Choroid plexus epithelial cell (primary cell): ENCODE data around the gene PEX3.

ENCODE experiments used
- DNase-seq: peaks from one replicate; pipeline ENCODE4 v3.0.0-alpha.2; 2010; ENCODE audit warnings: low read depth
- H3K4me3 ChIP-seq: 2 replicates; pipeline ENCODE4 v1.5.1; 2011; ENCODE audit warnings: low read depth, mild to moderate bottlenecking, control low read depth, low read length, moderate library complexity
- TF ChIP-seq, protein P1 (sequence below): conservative IDR thresholded peaks from 2 replicates; pipeline ENCODE4 v1.5.1; 2011; ENCODE audit warnings: low read depth, mild to moderate bottlenecking, control low read depth, inconsistent platforms, low read length, moderate library complexity

Gene PEX3

DNA sequence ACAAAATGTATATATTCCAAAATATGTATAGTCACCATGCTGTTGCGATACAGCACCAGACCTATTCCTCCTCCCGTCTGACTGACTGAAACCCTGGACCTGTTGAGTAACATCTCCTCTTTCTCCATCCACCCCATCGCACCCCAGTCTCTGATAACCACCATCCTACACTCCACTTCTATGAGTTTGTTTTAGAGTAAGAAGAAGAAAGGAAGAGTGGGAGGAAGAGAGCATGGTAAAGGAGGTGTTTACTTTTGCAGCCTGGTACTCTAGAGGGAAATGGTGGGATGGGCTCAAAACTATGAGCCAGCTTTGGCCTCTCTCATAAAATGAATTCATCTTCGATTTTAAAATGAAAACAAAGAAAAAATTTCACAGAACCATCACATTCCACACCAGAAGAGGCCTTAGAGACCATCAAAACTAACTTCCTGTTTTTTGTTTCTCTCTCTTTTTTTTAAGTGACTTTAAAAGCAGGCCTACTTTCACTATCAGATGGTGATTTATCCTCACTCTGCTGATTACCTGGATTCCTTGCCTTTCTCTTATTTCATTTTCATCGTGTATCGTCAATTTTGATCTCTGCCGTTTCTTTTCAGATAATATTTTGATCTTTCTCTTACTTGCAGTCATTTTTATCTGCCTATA, 77.7 kb downstream of the PEX3 start:
- DNase-seq: no peak
- TF ChIP-seq, protein P1, sequence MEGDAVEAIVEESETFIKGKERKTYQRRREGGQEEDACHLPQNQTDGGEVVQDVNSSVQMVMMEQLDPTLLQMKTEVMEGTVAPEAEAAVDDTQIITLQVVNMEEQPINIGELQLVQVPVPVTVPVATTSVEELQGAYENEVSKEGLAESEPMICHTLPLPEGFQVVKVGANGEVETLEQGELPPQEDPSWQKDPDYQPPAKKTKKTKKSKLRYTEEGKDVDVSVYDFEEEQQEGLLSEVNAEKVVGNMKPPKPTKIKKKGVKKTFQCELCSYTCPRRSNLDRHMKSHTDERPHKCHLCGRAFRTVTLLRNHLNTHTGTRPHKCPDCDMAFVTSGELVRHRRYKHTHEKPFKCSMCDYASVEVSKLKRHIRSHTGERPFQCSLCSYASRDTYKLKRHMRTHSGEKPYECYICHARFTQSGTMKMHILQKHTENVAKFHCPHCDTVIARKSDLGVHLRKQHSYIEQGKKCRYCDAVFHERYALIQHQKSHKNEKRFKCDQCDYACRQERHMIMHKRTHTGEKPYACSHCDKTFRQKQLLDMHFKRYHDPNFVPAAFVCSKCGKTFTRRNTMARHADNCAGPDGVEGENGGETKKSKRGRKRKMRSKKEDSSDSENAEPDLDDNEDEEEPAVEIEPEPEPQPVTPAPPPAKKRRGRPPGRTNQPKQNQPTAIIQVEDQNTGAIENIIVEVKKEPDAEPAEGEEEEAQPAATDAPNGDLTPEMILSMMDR: no peak
- H3K4me3 ChIP-seq: no peak overlapping the region

DNA sequence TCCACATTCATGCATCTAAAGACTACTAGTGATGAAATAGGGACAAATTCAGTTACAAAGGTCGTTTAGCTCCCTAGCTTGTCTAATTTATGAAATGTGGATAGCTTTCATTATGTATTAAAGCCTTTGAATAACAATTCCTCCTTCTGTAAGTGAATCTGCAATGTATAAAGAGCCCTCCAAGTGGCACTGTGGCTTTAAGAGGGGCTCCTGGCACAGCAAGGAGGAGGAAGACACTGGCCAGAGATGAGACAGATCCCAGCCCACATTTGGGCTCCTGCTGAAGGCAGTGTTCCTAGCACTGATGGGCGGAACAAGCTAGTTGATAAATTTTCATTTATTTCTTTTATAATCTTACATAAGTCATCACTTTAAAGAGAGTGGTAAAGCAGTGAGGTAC, 78.5 kb downstream of the PEX3 start:
- no peak overlapping the region for H3K4me3 ChIP-seq

DNA sequence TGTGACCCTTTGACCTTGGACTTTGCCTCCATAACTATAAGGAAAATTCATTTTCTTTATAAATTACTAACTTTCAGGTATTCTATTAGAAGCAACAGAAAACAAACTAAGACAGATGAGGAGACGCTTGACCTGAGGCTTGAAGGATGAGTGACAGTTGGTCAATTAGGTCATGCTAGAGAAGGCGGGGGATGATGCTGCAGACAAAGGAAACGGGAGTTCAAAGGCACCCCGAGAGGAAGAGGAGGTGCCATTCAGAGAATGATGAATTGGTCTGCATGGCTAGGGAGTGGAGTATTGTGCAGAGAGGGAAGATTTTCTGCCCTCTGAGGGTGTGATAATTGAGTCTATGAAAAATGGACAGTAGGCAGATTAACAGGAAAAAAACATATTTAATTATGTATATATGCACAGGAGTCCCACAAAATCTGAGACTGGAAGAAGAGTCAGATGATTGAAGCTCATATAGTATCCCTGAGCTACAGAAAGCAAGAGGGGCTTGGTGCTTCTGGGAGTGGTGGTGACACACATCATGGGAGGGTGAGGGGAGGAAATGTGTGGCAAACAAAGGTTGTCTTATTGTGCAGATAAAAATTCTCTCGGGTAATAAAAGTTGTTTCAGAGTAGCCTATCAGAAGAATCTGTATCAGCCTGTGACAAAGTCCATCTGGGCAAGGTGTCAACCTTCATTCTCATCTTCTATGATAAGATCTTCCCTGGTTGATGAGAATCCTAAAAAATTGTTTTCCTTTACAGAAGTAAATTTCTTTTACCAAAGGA, 81.3 kb downstream of the PEX3 start:
- TF ChIP-seq, protein P1: no peak
- no peak for DNase-seq
- H3K4me3 ChIP-seq: no peak overlapping the region

More for the DNA sequence above, 78.5 kb downstream of the PEX3 start:
- TF ChIP-seq, protein P1: peak; percentile 30
- peak; percentile 20 for DNase-seq

DNA sequence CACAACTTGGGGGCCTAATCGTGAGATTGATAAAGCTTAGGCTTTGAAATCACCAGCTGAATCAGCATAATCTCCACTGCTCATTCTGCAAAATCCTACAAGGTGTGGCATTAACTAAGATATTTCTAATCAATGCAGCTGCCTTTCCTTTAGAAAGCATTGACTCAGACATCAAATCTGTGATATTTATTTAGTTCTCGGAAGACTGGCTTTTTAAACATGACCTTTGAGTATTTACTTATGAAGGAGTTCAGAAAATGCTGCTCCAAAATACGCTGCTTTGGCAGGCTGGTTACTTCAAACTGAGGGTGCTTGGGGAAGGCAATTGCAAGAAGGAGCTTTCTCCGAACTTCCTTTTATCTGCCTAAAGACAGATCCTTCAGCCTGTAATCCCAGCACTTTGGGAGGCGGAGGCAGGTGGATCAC, 84.6 kb downstream of the PEX3 start:
- no peak for DNase-seq
- TF ChIP-seq, protein P1: no peak

DNA sequence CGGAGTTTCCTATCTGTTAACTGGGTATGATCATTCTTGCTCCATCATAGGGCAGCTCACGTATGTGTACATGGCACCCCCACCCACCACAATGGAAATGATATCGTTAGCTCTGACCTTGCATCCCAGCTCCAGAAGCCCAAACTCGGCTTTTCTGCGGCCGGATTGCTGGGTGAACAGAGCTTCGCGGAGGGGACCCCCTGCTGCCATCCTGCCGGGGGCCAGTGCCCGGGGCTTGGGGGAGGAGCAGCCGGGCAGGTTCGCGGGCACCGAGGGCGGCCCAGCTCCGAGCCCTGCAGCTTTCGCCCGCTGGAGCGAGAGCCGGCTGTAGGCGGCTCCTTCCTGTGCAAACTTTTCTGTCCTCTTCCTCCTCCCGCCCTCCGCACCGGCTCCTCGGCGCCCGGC, 85.9 kb downstream of the PEX3 start:
- peak overlapping the region; percentile 57 for H3K4me3 ChIP-seq
- peak; percentile 27 for DNase-seq
- TF ChIP-seq, protein P1: no peak

More for the DNA sequence above, 84.6 kb downstream of the PEX3 start:
- H3K4me3 ChIP-seq: no peak overlapping the region

DNA sequence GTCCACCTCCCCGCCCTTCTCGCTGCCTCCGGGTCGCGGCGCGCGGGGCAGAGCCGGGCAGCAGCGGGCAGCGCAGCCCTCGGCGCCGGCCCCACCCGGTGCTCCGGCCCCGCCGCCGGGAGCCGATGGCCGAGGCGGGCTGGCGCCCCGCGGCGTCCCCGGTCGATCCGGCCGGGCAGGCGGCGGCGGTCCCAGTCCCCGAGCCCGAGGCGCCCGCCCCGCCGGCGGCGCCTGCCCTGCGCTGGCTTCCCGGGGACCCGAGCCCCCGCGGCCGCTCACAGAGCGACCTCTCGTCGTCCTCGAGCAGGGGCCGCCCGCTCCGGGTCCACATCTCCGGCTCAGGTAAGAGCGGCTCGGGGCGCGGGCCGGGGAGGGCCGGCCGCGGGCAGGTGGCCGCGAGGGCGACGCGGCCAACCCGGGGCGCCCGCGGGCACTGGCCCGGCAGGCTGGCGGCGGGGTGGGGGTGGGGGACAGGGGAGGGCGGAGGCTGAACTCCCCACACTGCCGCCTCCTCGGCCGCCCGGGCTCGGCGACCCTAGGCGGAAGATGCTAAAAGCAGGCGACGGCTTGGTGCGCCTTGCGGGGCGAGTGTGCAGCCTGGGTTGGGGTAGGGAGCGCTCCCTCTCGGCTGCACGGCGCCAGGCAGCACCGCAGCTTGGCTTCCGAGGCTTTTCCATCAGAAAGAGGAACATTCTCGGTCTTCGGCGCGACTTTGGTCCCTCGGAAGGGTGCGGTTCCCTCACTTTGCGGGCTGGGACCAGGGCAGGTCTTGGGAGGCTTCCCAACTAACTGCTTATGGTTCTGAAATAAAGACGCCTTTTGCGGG, 86.5 kb downstream of the PEX3 start:
- H3K4me3 ChIP-seq: peak overlapping the region; percentile 57
- TF ChIP-seq, protein P1: peak; percentile 63
- DNase-seq: peak; percentile 49
